Glutamatergic neuron (in vitro differentiated cells): Measurements from ENCODE around the gene STAT5A. TPM values are rescaled to one million over a fixed set of nuclear protein-coding genes. Genes with fewer than 3 reads are reported as not detected.
"Not testable (repeated sequence)": the region's sequence is repeated elsewhere in the genome, so short reads cannot be mapped to it uniquely, and the experiment has no call there.

Experiments
- DNase-seq: peaks from one replicate; pipeline ENCODE4 v3.0.0; 2022
- H3K27ac Mint-ChIP-seq: one replicate; pipeline ENCODE4 v1.8.0; 2020; ENCODE audit warnings: mild to moderate bottlenecking, mixed read lengths, inconsistent platforms; ENCODE audit not compliant: unreplicated experiment
- H3K27me3 Mint-ChIP-seq: one replicate; pipeline ENCODE4 v1.8.0; 2020; ENCODE audit warnings: mild to moderate bottlenecking, moderate library complexity, mixed read lengths, inconsistent platforms; ENCODE audit not compliant: unreplicated experiment
- H3K36me3 Mint-ChIP-seq: one replicate; pipeline ENCODE4 v1.8.0; 2020; ENCODE audit warnings: mild to moderate bottlenecking, mixed read lengths, inconsistent platforms; ENCODE audit not compliant: unreplicated experiment
- H3K4me1 Mint-ChIP-seq: one replicate; pipeline ENCODE4 v1.8.0; 2020; ENCODE audit warnings: mild to moderate bottlenecking, low read depth, mixed read lengths, inconsistent platforms; ENCODE audit not compliant: unreplicated experiment
- H3K4me3 Mint-ChIP-seq: one replicate; pipeline ENCODE4 v1.8.0; 2020; ENCODE audit warnings: mild to moderate bottlenecking, mixed read lengths, inconsistent platforms; ENCODE audit not compliant: unreplicated experiment
- H3K9me3 Mint-ChIP-seq: one replicate; pipeline ENCODE4 v1.8.0; 2020; ENCODE audit warnings: mild to moderate bottlenecking, moderate library complexity, mixed read lengths, inconsistent platforms; ENCODE audit not compliant: unreplicated experiment
- total RNA-seq: library from RNA; stranded (reverse); fragmentation: NEBNext Ultra II Directional; extraction: Animal tissue kit (Norgen Biotek cat#: 25700); gene quantifications from one replicate; pipeline ENCODE4 v1.2.1, GENCODE V29; 2021; ENCODE audit not compliant: unreplicated experiment
- TF ChIP-seq, protein P1 (sequence below): fragments of 200-600 bp; sonication (generic); IDR thresholded peaks from one replicate; pipeline ENCODE4 v1.5.0; 2021; ENCODE audit not compliant: partially characterized antibody, unreplicated experiment

The STAT5A gene
- total RNA-seq, 1 donor from 2014 or later = 3.4 TPM

GRCh38 chr17:42313773-42314566 lies 25.7 kb downstream of the STAT5A start:
- no peak for DNase-seq
- H3K9me3 Mint-ChIP-seq = peaks cover 2% of the 10 kb centered on the region
- peaks cover 25% of the 10 kb centered on the region for H3K4me1 Mint-ChIP-seq
- peaks cover 4% of the 10 kb centered on the region for H3K27me3 Mint-ChIP-seq
- H3K27ac Mint-ChIP-seq = no peak overlapping the region
- TF ChIP-seq, protein P1, sequence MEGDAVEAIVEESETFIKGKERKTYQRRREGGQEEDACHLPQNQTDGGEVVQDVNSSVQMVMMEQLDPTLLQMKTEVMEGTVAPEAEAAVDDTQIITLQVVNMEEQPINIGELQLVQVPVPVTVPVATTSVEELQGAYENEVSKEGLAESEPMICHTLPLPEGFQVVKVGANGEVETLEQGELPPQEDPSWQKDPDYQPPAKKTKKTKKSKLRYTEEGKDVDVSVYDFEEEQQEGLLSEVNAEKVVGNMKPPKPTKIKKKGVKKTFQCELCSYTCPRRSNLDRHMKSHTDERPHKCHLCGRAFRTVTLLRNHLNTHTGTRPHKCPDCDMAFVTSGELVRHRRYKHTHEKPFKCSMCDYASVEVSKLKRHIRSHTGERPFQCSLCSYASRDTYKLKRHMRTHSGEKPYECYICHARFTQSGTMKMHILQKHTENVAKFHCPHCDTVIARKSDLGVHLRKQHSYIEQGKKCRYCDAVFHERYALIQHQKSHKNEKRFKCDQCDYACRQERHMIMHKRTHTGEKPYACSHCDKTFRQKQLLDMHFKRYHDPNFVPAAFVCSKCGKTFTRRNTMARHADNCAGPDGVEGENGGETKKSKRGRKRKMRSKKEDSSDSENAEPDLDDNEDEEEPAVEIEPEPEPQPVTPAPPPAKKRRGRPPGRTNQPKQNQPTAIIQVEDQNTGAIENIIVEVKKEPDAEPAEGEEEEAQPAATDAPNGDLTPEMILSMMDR = no peak
- H3K4me3 Mint-ChIP-seq = no peak overlapping the region
- no peaks in the 10 kb centered on the region for H3K36me3 Mint-ChIP-seq

- Mint-ChIP-seq H3K27me3 (peaks cover 4% of the 10 kb centered on the region), H3K27ac (no peak overlapping the region), H3K36me3 (peaks cover 6% of the 10 kb centered on the region), H3K9me3 (peaks cover 2% of the 10 kb centered on the region), H3K4me3 (no peak overlapping the region), H3K4me1 (peaks cover 26% of the 10 kb centered on the region)
- TF ChIP-seq, protein P1 = no peak
- DNase-seq = no peak
These were observed 27.3 kb downstream of the STAT5A start for GRCh38 chr17:42315402-42316156.

GRCh38 chr17:42316755-42317154 lies 28.5 kb downstream of the STAT5A start:
- Mint-ChIP-seq H3K4me1 (peaks cover 19% of the 10 kb centered on the region), H3K9me3 (peaks cover 2% of the 10 kb centered on the region), H3K4me3 (no peak overlapping the region), H3K27me3 (peaks cover 2% of the 10 kb centered on the region), H3K36me3 (peaks cover 6% of the 10 kb centered on the region), H3K27ac (no peak overlapping the region)
- DNase-seq = no peak
- TF ChIP-seq, protein P1 = no peak

DNA sequence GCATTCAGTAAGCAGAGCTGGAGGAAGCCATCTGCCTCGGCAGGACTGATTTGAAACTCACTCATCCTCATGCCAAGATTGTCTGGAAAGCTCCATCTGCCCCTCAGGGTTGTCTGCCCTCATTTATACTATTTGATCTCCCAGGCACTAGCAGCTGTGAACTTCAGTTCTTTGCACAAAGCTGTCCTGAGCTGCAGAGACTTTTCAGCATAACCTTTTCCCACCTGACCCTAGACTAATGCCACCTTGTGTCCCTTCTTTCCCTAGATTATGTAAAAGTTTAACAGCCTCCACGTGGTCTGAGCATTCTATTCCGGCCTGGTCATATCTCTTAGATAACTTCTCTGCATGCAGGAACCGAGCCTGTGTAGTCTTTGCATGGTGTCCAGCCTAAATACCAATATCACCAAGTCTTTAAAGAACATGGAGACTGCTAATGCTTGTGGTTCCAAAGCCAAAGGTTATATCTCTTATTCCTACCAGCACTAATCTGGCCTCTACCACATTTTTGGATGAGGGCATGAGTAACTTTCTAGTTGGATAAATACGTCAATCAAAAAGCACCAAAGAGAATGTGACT lies 29.1 kb downstream of the STAT5A start:
- peaks cover 4% of the 10 kb centered on the region for H3K27me3 Mint-ChIP-seq
- peaks cover 2% of the 10 kb centered on the region for H3K9me3 Mint-ChIP-seq
- H3K36me3 Mint-ChIP-seq = peaks cover 6% of the 10 kb centered on the region
- no peak overlapping the region for H3K4me3 Mint-ChIP-seq
- H3K4me1 Mint-ChIP-seq = peaks cover 21% of the 10 kb centered on the region
- DNase-seq = no peak
- TF ChIP-seq, protein P1 = no peak
- H3K27ac Mint-ChIP-seq = no peak overlapping the region

- H3K4me1 Mint-ChIP-seq = peaks cover 24% of the 10 kb centered on the region
- H3K27ac Mint-ChIP-seq, H3K9me3 Mint-ChIP-seq: not testable (repeated sequence)
These were observed 29.7 kb downstream of the STAT5A start for GRCh38 chr17:42317967-42318366.

More at GRCh38 chr17:42317967-42318366, 29.7 kb downstream of the STAT5A start:
- H3K27me3 Mint-ChIP-seq, H3K4me3 Mint-ChIP-seq, H3K36me3 Mint-ChIP-seq, DNase-seq: not testable (repeated sequence)
